H1 (cell line): Measurements from ENCODE around the gene C6orf62. TPM values are rescaled to one million over a fixed set of nuclear protein-coding genes. Genes with fewer than 3 reads are reported as not detected.

Experiments
- ASH2L ChIP-seq: fragments of 200-600, 300-600 bp; sonication (generic); IDR thresholded peaks from one replicate; pipeline ENCODE4 v1.7.1; 2017; ENCODE audit warnings: low read length
- JUN ChIP-seq: IDR thresholded peaks from 2 replicates; pipeline ENCODE4 v1.6.1; 2011; ENCODE audit warnings: low read depth, mild to moderate bottlenecking, improper control_type of control experiment, low read length
- KDM4A ChIP-seq: IDR thresholded peaks from one replicate; pipeline ENCODE4 v1.7.1; 2012; ENCODE audit warnings: low read depth, mild to moderate bottlenecking, moderate library complexity, low read length, inconsistent platforms; ENCODE audit not compliant: severe bottlenecking
- NANOG ChIP-seq: IDR thresholded peaks from 2 replicates; pipeline ENCODE4 v1.6.1; 2011; ENCODE audit warnings: low read length, low read depth, mild to moderate bottlenecking, inconsistent platforms; ENCODE audit not compliant: insufficient read depth, poor library complexity, severe bottlenecking
- PHF8 ChIP-seq: fragments of 200-600 bp; sonication (generic); conservative IDR thresholded peaks from 2 replicates; pipeline ENCODE4 v1.7.1; 2012; ENCODE audit warnings: low read depth, mild to moderate bottlenecking, inconsistent platforms, low read length, moderate library complexity
- RAD21 ChIP-seq, 2 experiments: IDR thresholded peaks in 1 of 2; conservative IDR thresholded peaks in 1 of 2; 2 replicates each; pipeline ENCODE4 v1.6.1; 2011; ENCODE audit warnings: low read depth in 2 of 2, low read length in 2 of 2, improper control_type of control experiment in 1 of 2, inconsistent platforms in 1 of 2, mild to moderate bottlenecking in 1 of 2, moderate library complexity in 1 of 2
- RBBP5 ChIP-seq: IDR thresholded peaks from 2 replicates; pipeline ENCODE4 v1.7.1; 2012; ENCODE audit warnings: low read depth, mild to moderate bottlenecking, inconsistent platforms, low read length, moderate library complexity, borderline replicate concordance
- YY1 ChIP-seq: IDR thresholded peaks from 2 replicates; pipeline ENCODE4 v1.6.1; 2011; ENCODE audit warnings: low read depth, mild to moderate bottlenecking, low read length
- polyA plus RNA-seq, 7 experiments: library from polyadenylated mRNA; depleted of rRNA in 3 of 7; stranded (reverse) in 5 of 7; unstranded in 2 of 7; fragments of >200 nt in 5 of 7; fragments of 200-250 nt in 2 of 7; gene quantifications; 1 replicate in 5 of 7; 2 replicates in 1 of 7; 4 replicates in 1 of 7; pipeline versions ENCODE4 v1.2.1 to v1.2.3, GENCODE V29; 2011 to 2013; ENCODE audit warnings: missing spikeins in 2 of 7, mixed read lengths in 2 of 7
- total RNA-seq: library from RNA; stranded (reverse); fragmentation: NEBNext Ultra II Directional; extraction: Animal tissue kit (Norgen Biotek cat#: 25700); gene quantifications from 2 replicates; pipeline ENCODE4 v1.2.1, GENCODE V29; 2021
- TF ChIP-seq, protein P1 (sequence below): fragments of 300-600 bp; sonication (generic); IDR thresholded peaks from 2 replicates; pipeline ENCODE4 v1.7.1; 2012; ENCODE audit warnings: low read length, moderate library complexity, mild to moderate bottlenecking, inconsistent platforms; ENCODE audit not compliant: insufficient replicate concordance
- TF ChIP-seq, protein P2 (sequence below): IDR thresholded peaks from 2 replicates; pipeline ENCODE4 v1.6.1; 2011; ENCODE audit warnings: low read depth, mild to moderate bottlenecking, low read length; ENCODE audit not compliant: insufficient read depth

C6orf62 gene
- total and polyA plus RNA-seq, 2 of the 8 experiments (the other 6 are each of a cell fraction or from before 2014, with no cell fraction given): 25.6 to 101 TPM

DNA sequence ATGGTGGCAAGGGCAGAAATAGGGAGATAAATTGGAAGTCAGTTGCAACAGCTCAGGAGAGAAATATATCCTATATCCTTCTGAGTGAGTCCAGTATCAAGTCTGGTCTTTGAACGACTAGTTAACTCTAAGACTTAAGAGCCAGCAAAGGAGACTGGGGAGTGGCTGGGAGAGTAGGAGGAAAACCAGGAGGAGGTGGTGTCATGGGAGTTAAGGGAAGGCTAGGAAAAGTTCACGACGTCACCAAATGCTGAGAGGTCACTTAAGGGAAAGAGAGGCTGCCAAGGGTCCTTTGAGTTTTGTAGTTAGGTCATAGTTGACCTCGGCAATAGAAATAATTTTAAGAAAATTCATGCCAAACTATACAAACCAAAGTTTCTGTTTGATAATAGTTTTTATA is 27.0 kb downstream of the C6orf62 start (continued):
- TF ChIP-seq, protein P1, sequence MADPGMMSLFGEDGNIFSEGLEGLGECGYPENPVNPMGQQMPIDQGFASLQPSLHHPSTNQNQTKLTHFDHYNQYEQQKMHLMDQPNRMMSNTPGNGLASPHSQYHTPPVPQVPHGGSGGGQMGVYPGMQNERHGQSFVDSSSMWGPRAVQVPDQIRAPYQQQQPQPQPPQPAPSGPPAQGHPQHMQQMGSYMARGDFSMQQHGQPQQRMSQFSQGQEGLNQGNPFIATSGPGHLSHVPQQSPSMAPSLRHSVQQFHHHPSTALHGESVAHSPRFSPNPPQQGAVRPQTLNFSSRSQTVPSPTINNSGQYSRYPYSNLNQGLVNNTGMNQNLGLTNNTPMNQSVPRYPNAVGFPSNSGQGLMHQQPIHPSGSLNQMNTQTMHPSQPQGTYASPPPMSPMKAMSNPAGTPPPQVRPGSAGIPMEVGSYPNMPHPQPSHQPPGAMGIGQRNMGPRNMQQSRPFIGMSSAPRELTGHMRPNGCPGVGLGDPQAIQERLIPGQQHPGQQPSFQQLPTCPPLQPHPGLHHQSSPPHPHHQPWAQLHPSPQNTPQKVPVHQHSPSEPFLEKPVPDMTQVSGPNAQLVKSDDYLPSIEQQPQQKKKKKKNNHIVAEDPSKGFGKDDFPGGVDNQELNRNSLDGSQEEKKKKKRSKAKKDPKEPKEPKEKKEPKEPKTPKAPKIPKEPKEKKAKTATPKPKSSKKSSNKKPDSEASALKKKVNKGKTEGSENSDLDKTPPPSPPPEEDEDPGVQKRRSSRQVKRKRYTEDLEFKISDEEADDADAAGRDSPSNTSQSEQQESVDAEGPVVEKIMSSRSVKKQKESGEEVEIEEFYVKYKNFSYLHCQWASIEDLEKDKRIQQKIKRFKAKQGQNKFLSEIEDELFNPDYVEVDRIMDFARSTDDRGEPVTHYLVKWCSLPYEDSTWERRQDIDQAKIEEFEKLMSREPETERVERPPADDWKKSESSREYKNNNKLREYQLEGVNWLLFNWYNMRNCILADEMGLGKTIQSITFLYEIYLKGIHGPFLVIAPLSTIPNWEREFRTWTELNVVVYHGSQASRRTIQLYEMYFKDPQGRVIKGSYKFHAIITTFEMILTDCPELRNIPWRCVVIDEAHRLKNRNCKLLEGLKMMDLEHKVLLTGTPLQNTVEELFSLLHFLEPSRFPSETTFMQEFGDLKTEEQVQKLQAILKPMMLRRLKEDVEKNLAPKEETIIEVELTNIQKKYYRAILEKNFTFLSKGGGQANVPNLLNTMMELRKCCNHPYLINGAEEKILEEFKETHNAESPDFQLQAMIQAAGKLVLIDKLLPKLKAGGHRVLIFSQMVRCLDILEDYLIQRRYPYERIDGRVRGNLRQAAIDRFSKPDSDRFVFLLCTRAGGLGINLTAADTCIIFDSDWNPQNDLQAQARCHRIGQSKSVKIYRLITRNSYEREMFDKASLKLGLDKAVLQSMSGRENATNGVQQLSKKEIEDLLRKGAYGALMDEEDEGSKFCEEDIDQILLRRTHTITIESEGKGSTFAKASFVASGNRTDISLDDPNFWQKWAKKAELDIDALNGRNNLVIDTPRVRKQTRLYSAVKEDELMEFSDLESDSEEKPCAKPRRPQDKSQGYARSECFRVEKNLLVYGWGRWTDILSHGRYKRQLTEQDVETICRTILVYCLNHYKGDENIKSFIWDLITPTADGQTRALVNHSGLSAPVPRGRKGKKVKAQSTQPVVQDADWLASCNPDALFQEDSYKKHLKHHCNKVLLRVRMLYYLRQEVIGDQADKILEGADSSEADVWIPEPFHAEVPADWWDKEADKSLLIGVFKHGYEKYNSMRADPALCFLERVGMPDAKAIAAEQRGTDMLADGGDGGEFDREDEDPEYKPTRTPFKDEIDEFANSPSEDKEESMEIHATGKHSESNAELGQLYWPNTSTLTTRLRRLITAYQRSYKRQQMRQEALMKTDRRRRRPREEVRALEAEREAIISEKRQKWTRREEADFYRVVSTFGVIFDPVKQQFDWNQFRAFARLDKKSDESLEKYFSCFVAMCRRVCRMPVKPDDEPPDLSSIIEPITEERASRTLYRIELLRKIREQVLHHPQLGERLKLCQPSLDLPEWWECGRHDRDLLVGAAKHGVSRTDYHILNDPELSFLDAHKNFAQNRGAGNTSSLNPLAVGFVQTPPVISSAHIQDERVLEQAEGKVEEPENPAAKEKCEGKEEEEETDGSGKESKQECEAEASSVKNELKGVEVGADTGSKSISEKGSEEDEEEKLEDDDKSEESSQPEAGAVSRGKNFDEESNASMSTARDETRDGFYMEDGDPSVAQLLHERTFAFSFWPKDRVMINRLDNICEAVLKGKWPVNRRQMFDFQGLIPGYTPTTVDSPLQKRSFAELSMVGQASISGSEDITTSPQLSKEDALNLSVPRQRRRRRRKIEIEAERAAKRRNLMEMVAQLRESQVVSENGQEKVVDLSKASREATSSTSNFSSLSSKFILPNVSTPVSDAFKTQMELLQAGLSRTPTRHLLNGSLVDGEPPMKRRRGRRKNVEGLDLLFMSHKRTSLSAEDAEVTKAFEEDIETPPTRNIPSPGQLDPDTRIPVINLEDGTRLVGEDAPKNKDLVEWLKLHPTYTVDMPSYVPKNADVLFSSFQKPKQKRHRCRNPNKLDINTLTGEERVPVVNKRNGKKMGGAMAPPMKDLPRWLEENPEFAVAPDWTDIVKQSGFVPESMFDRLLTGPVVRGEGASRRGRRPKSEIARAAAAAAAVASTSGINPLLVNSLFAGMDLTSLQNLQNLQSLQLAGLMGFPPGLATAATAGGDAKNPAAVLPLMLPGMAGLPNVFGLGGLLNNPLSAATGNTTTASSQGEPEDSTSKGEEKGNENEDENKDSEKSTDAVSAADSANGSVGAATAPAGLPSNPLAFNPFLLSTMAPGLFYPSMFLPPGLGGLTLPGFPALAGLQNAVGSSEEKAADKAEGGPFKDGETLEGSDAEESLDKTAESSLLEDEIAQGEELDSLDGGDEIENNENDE: no peak
- TF ChIP-seq, protein P2, sequence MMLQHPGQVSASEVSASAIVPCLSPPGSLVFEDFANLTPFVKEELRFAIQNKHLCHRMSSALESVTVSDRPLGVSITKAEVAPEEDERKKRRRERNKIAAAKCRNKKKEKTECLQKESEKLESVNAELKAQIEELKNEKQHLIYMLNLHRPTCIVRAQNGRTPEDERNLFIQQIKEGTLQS: no peak
- TF ChIP-seq RAD21 (IDR thresholded peaks at IDR 0.05 in 1 of 2, conservative IDR thresholded peaks at IDR 0.05 in 1 of 2; ENCODE audit: low read depth in 2 of 2, low read length in 2 of 2): no peak
- TF ChIP-seq JUN: no peak
- no peak for TF ChIP-seq YY1
- no peak for TF ChIP-seq RBBP5
- no peak for TF ChIP-seq KDM4A
- no peak for TF ChIP-seq NANOG
- no peak for TF ChIP-seq ASH2L
- TF ChIP-seq PHF8: no peak
